GM12873 (cell line): ENCODE results near the gene NEUROD2.

ENCODE experiments used
- CTCF ChIP-seq: IDR thresholded peaks from 2 replicates; pipeline ENCODE4 v1.5.1; 2012; ENCODE audit warnings: low read depth, mild to moderate bottlenecking, moderate library complexity, low read length, control low read depth; ENCODE audit not compliant: insufficient read depth; ENCODE audit errors: missing control alignments

The NEUROD2 gene

GRCh38 chr17:39627712-39628516 is 20.2 kb upstream of the NEUROD2 start:
- TF ChIP-seq CTCF = no peak

DNA sequence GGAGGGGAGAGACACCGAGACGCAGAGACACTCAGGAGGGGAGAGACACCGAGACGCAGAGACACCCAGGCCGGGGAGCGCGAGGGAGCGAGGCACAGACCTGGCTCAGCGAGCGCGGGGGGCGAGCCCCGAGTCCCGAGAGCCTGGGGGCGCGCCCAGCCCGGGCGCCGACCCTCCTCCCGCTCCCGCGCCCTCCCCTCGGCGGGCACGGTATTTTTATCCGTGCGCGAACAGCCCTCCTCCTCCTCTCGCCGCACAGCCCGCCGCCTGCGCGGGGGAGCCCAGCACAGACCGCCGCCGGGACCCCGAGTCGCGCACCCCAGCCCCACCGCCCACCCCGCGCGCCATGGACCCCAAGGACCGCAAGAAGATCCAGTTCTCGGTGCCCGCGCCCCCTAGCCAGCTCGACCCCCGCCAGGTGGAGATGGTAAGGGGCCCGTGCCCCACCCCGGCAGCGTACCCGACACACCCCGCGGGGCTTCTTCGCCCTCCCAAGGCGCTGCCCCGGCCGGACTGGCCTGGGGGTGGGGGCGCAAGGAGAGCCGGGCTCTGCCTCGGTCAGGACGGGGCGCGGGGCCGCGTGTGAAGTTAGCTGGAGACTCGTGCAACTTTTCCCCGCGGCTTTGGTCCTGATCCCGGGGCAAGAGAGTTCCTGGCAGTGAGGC is 19.5 kb upstream of the NEUROD2 start:
- TF ChIP-seq CTCF = no peak

DNA sequence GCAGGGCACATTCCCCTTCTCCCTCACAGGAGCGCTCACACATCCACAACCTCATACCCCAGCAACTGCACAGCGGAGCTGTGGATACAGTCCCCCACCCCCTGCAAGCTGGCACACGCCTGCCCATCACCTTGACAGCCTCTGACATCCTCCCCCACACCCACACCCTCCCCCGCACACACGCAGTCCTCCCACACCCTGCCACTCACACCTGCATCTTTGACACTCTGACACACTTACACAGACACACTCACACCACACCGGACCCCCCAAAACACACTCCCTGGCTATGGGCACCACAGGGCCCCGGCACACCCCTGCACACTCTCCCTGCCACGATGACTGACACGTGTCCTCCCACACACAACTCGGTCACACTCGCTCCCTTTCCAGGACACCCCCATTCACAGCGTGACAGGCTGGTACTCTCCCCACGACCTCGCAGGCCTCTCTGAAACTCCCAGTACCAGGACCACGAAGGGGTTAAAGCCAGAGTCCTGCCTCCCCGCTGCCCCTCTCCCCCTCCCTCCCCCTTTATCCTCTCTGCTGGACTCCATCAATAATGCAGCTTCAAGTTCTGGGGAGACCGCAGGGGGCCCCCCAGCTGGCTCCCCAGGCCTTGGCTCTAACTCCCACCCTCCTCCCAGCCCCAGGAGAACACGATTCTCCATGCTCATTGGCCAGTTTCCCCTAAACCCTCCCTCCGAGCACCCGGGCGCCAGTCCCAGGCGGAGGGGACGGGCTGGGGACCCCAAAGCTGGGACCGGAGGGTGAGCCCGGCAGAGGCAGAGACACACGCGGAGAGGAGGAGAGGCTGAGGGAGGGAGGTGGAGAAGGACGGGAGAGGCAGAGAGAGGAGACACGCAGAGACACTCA is 18.7 kb upstream of the NEUROD2 start, which contains the start of gene PPP1R1B:
Gene PPP1R1B (plus strand): TSS at position 782 of the 876 bp plus-strand sequence. CDS start 441 bp downstream, outside the sequence.
- TF ChIP-seq CTCF = no peak

- TF ChIP-seq CTCF = no peak
Measured at GRCh38 chr17:39625198-39625785, 17.6 kb upstream of the NEUROD2 start.

DNA sequence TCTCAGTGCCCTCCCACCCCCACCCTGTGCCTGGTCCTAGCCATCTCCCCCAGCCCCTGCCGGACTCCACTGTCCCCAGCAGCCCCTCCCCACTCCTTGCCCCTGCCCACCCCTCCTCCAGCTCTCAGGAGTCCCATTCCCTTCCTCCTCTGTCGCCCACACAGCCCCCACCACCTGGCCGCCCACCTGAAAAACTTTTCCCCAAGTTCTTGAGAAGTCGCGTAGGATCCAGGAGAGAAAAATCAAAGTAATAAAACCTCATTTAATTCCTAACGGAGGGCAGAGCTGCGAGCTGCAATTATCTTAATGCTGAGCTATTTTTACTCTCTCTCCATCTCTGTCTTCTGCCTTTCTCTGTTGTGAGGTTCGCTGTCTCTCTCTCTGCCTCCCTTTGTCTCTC is 16.6 kb upstream of the NEUROD2 start:
- no peak for TF ChIP-seq CTCF

GRCh38 chr17:39623356-39623950 is 15.7 kb upstream of the NEUROD2 start:
- peak; percentile 92 for TF ChIP-seq CTCF
